ENCODE measurements around the gene KBTBD7. TPM values are rescaled to one million over a fixed set of nuclear protein-coding genes. Genes with fewer than 3 reads are reported as not detected.

Gene KBTBD7
- total and polyA plus RNA-seq, 8 donors = 1.3 to 18.7 (median 3.6) TPM

DNA sequence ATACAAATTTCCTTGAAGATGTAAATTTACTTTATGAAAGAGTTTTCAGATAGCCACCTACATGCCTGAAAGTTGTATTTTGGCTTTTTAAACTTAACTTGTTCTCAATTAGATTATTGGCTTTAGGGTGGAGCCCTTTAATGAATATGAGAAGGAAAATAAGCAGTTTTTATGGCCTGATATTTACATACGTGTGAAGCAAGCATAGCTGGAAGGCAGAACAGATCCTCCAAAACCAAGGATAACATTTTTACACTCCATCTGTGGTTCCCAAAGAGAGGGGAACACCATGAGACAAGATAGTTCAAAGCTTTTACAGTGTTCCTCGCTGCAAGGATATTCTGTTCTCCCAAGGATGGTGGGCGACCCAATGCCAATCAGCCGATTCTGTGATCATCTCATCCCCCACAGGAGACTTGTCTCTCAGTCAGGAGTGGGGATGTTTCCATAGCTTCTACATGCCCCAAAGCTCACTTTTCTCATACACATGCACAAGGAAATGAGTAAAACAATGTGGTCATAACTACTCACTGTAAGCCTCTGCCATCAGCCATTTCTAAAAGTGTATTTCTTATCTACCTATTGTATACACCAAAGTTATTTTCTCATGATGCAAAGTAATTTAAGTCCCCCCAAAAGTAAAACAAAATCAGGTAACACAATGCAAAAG lies 37.2 kb downstream of the KBTBD7 start:
- intact Hi-C loops (cut with DNase I; ENCODE audit: low total_unique reads) = no loop called here
- WGBS, 5 donors = 90 to 96% (median 95%) methylated on average over 4 of the region's 4 CpGs
- peaks cover 0 to 7% (median 4%) of the 10 kb centered on the region in 4 donors for H3K9me3 ChIP-seq
- TF ChIP-seq, protein P1, sequence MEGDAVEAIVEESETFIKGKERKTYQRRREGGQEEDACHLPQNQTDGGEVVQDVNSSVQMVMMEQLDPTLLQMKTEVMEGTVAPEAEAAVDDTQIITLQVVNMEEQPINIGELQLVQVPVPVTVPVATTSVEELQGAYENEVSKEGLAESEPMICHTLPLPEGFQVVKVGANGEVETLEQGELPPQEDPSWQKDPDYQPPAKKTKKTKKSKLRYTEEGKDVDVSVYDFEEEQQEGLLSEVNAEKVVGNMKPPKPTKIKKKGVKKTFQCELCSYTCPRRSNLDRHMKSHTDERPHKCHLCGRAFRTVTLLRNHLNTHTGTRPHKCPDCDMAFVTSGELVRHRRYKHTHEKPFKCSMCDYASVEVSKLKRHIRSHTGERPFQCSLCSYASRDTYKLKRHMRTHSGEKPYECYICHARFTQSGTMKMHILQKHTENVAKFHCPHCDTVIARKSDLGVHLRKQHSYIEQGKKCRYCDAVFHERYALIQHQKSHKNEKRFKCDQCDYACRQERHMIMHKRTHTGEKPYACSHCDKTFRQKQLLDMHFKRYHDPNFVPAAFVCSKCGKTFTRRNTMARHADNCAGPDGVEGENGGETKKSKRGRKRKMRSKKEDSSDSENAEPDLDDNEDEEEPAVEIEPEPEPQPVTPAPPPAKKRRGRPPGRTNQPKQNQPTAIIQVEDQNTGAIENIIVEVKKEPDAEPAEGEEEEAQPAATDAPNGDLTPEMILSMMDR (IDR thresholded peaks at IDR 0.05) = no peak
- no peak for TF ChIP-seq POLR2AphosphoS5 (IDR thresholded peaks at IDR 0.05)
- no peak for TF ChIP-seq POLR2A (IDR thresholded peaks at IDR 0.05)
- TF ChIP-seq EP300 (IDR thresholded peaks at IDR 0.05) = no peak
- H3K27ac ChIP-seq = no peak overlapping the region
- H3K4me1 ChIP-seq = no peaks in the 10 kb centered on the region
- no peak for DNase-seq
- H3K4me3 ChIP-seq = no peak overlapping the region
- peaks cover 0 to 7% (median 0%) of the 10 kb centered on the region in 4 donors for H3K36me3 ChIP-seq
- H3K27me3 ChIP-seq = no peaks in the 10 kb centered on the region

DNA sequence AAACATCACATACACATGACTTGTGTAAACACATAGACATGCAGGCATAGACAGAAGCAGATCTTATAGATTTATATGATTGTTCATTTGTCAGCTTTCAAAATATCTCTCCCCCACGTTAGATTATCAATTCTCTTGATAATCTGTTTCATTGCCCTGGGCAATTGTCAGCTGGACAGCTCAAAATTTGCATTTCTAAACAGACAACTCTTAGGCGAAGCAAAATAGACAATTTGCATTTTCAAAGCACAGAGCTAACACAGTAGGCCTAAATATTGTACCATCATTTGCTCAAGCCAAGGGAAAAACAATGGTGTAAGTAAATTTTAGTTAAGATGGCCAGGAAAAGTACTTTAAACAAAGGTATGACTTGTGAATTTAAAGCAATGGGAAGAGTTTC lies 37.7 kb downstream of the KBTBD7 start:
- WGBS, 5 donors = 51 to 71% (median 65%) methylated on average over 2 of the region's 2 CpGs

DNA sequence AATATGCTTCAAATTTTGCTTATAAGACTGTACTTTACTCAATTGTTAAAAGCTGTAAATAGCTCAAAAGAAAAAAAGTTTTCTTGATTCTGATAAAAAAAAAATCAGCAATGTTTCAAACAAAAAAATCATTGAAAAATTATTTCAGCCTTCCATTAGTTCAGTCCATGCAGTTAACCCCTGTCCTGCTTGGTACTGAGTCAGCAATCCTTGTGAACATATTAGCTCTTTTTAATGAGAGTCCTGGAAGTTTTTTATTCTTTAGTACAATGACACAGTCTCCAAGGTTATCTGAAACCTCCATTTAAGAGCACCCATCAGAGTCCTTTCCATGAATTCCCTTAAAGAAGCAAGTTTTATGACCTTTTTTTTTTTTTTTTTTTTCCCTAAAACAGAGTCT lies 40.3 kb downstream of the KBTBD7 start:
- TF ChIP-seq POLR2AphosphoS5 (IDR thresholded peaks at IDR 0.05) (no peak), POLR2A (IDR thresholded peaks at IDR 0.05) (no peak), EP300 (IDR thresholded peaks at IDR 0.05) (no peak)
- TF ChIP-seq, protein P1 (IDR thresholded peaks at IDR 0.05) = no peak
- H3K27ac ChIP-seq = no peak overlapping the region
- DNase-seq = no peak
- H3K27me3 ChIP-seq = no peaks in the 10 kb centered on the region
- intact Hi-C loops (cut with DNase I; ENCODE audit: low total_unique reads) = no loop called here
- H3K9me3 ChIP-seq = peaks cover 0 to 37% (median 31%) of the 10 kb centered on the region in 4 donors
- H3K4me3 ChIP-seq = no peak overlapping the region
- no peaks in the 10 kb centered on the region for H3K4me1 ChIP-seq
- H3K36me3 ChIP-seq = peaks cover 0 to 19% (median 0%) of the 10 kb centered on the region in 4 donors

More for the DNA sequence above, 37.7 kb downstream of the KBTBD7 start:
- Histone ChIP-seq H3K27ac (no peak overlapping the region), H3K36me3 (peaks cover 0 to 8% (median 0%) of the 10 kb centered on the region in 4 donors), H3K4me1 (no peaks in the 10 kb centered on the region), H3K9me3 (peaks cover 0 to 13% (median 8%) of the 10 kb centered on the region in 4 donors), H3K27me3 (no peaks in the 10 kb centered on the region), H3K4me3 (no peak overlapping the region)
- DNase-seq = no peak
- TF ChIP-seq POLR2A (IDR thresholded peaks at IDR 0.05) = no peak
- no peak for TF ChIP-seq EP300 (IDR thresholded peaks at IDR 0.05)
- no peak for TF ChIP-seq POLR2AphosphoS5 (IDR thresholded peaks at IDR 0.05)
- TF ChIP-seq, protein P1 (IDR thresholded peaks at IDR 0.05) = no peak
- intact Hi-C loops (cut with DNase I; ENCODE audit: low total_unique reads) = no loop called here

DNA sequence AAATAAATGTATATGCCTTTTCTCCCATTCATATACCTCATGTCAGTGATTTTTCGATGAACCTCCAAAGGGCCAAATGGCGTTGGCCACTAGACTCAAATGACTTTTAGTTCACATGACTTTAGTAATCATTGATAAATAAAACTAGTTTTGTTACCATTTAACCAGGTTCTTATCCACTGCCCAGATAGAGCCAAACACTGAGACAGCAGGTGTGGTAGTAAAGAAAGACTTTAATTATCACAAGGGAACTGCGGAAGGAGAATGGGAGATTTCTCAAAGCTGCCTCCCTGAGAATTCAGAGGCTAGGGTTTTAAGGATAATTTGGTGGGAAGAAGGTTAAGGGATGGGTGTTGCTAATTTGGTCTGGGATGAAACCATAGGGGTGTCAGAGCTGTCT lies 42.4 kb downstream of the KBTBD7 start:
- TF ChIP-seq POLR2A (IDR thresholded peaks at IDR 0.05) = no peak
- TF ChIP-seq, protein P1 (IDR thresholded peaks at IDR 0.05) = no peak
- TF ChIP-seq POLR2AphosphoS5 (IDR thresholded peaks at IDR 0.05) = no peak
- no peak for TF ChIP-seq EP300 (IDR thresholded peaks at IDR 0.05)
- H3K4me3 ChIP-seq = no peak overlapping the region
- WGBS, 5 donors = 95 to 98% (median 98%) methylated on average over 3 of the region's 3 CpGs
- no peaks in the 10 kb centered on the region for H3K4me1 ChIP-seq
- DNase-seq = no peak
- peaks cover 7 to 57% (median 47%) of the 10 kb centered on the region in 4 donors for H3K9me3 ChIP-seq
- intact Hi-C loops (cut with DNase I; ENCODE audit: low total_unique reads) = no loop called here
- peaks cover 0 to 26% (median 3%) of the 10 kb centered on the region in 4 donors for H3K36me3 ChIP-seq
- H3K27ac ChIP-seq = no peak overlapping the region
- no peaks in the 10 kb centered on the region for H3K27me3 ChIP-seq

Measured in stomach (tissue), 9 donors.